H1 (cell line): ENCODE data around the gene EPHB1. TPM values are rescaled to one million over a fixed set of nuclear protein-coding genes. Genes with fewer than 3 reads are reported as not detected.

ENCODE experiments used
- CTCF ChIA-PET: fragments of 300-600 bp; sonication (Branson Sonifier 250); formaldehyde crosslinking; loops from one replicate; lab custom pipeline; 2021; ENCODE audit not compliant: partially characterized antibody; lab: Charles Lee
- POLR2A ChIA-PET: fragments of 300-600 bp; sonication (Branson Sonifier 250); formaldehyde crosslinking; loops from one replicate; lab custom pipeline; 2021; ENCODE audit warnings: inconsistent platforms; ENCODE audit not compliant: partially characterized antibody; lab: Charles Lee
- DNase-seq, 2 experiments: peaks; one replicate each; pipeline versions ENCODE4 v3.0.0 to v3.0.0-alpha.2; 2010 to 2022; ENCODE audit warnings: low spot score in 2 of 2, low read depth in 1 of 2, mixed read lengths in 1 of 2
- FAIRE-seq: peaks from 2 replicates; lab custom pipeline; 2011; peaks lifted over from hg19 to GRCh38; lab: Jason Lieb, UNC
- H2AFZ ChIP-seq: 2 replicates; pipeline ENCODE4 v1.8.1; 2012; ENCODE audit warnings: low read length, inconsistent platforms
- H2AK5ac ChIP-seq: 2 replicates; pipeline ENCODE4 v1.6.1; 2013; ENCODE audit warnings: low read depth, low read length
- H2BK120ac ChIP-seq: replicated peaks from 2 replicates; pipeline ENCODE3; 2013; ENCODE audit warnings: low read depth, low read length, inconsistent platforms
- H2BK12ac ChIP-seq: 2 replicates; pipeline ENCODE4 v1.6.1; 2013; ENCODE audit warnings: low read depth, low read length
- H2BK15ac ChIP-seq: 2 replicates; pipeline ENCODE4 v1.6.1; 2013; ENCODE audit warnings: low read length
- H2BK20ac ChIP-seq: 2 replicates; pipeline ENCODE4 v1.6.1; 2013; ENCODE audit warnings: low read length
- H2BK5ac ChIP-seq: 2 replicates; pipeline ENCODE4 v1.6.1; 2013; ENCODE audit warnings: low read depth, low read length
- H3K14ac ChIP-seq: 2 replicates; pipeline ENCODE4 v1.6.1; 2013; ENCODE audit warnings: inconsistent platforms; ENCODE audit not compliant: insufficient read length
- H3K18ac ChIP-seq: 2 replicates; pipeline ENCODE4 v1.6.1; 2013; ENCODE audit warnings: low read length; ENCODE audit errors: extremely low read depth
- H3K23ac ChIP-seq: 2 replicates; pipeline ENCODE4 v1.6.1; 2013; ENCODE audit warnings: inconsistent platforms; ENCODE audit not compliant: insufficient read length
- H3K23me2 ChIP-seq: 2 replicates; pipeline ENCODE4 v1.6.1; 2013; ENCODE audit warnings: low read depth, low read length
- H3K27ac ChIP-seq: 2 replicates; pipeline ENCODE4 v1.6.1; 2011; ENCODE audit warnings: low read depth, low read length, inconsistent platforms
- H3K27me3 ChIP-seq, 4 experiments: replicated peaks in 1 of 4; 1 replicate in 1 of 4; 2 replicates in 3 of 4; pipeline versions ENCODE4 v1.6.1 to v1.8.1; 2011 to 2013; ENCODE audit warnings: low read length in 3 of 4, mild to moderate bottlenecking in 3 of 4, inconsistent platforms in 2 of 4, mixed read lengths in 2 of 4, moderate library complexity in 1 of 4; ENCODE audit not compliant: control insufficient read depth in 3 of 4, insufficient read depth in 3 of 4; ENCODE audit errors: extremely low read depth in 1 of 4
- H3K36me3 ChIP-seq, 4 experiments: 2 replicates each; pipeline versions ENCODE4 v1.6.1 to v1.8.1; 2011 to 2013; ENCODE audit warnings: mild to moderate bottlenecking in 4 of 4, low read length in 3 of 4, moderate library complexity in 2 of 4, control low read depth in 1 of 4, inconsistent platforms in 1 of 4; ENCODE audit not compliant: insufficient read depth in 4 of 4, control insufficient read depth in 2 of 4
- H3K4ac ChIP-seq: replicated peaks from 2 replicates; pipeline ENCODE3; 2013; ENCODE audit warnings: low read length, low read depth, mixed read lengths, inconsistent platforms; ENCODE audit not compliant: insufficient read length
- H3K4me1 ChIP-seq, 4 experiments: replicated peaks in 1 of 4; 1 replicate in 1 of 4; 2 replicates in 3 of 4; pipeline versions ENCODE4 v1.6.1 to v1.8.1; 2011 to 2013; ENCODE audit warnings: low read length in 3 of 4, inconsistent platforms in 2 of 4, mixed read lengths in 1 of 4; ENCODE audit not compliant: insufficient read depth in 4 of 4, control insufficient read depth in 3 of 4
- H3K4me2 ChIP-seq, 2 experiments: 2 replicates each; pipeline versions ENCODE4 v1.6.1 to v1.8.1; 2011 to 2013; ENCODE audit warnings: low read depth in 2 of 2, low read length in 2 of 2, control low read depth in 1 of 2, inconsistent platforms in 1 of 2, mild to moderate bottlenecking in 1 of 2; ENCODE audit not compliant: insufficient read depth in 1 of 2
- H3K4me3 ChIP-seq, 4 experiments: fragments of 200-600, 300-600 bp in 1 of 4; sonication (generic), shearing (Covaris generic), sonication (Bioruptor Twin) in 1 of 4; 2 replicates each; pipeline versions ENCODE4 v1.5.1 to v1.8.1; 2011 to 2016; ENCODE audit warnings: low read length in 4 of 4, low read depth in 3 of 4, control low read depth in 2 of 4, inconsistent platforms in 2 of 4, mild to moderate bottlenecking in 2 of 4, mixed read lengths in 1 of 4, moderate library complexity in 1 of 4; ENCODE audit not compliant: insufficient read depth in 2 of 4; ENCODE audit errors: extremely low read depth in 1 of 4
- H3K56ac ChIP-seq: replicated peaks from 2 replicates; pipeline ENCODE3; 2013; ENCODE audit warnings: low read depth, mild to moderate bottlenecking, mixed read lengths, low read length, inconsistent platforms; ENCODE audit not compliant: insufficient read length
- H3K79me1 ChIP-seq: 2 replicates; pipeline ENCODE4 v1.6.1; 2013; ENCODE audit warnings: low read depth, low read length, control low read depth
- H3K79me2 ChIP-seq, 2 experiments: 2 replicates each; pipeline versions ENCODE4 v1.6.1 to v1.8.1; 2012 to 2013; ENCODE audit warnings: low read length in 2 of 2, mild to moderate bottlenecking in 2 of 2, inconsistent platforms in 1 of 2; ENCODE audit not compliant: insufficient read depth in 2 of 2, control insufficient read depth in 1 of 2
- H3K9ac ChIP-seq, 4 experiments: replicated peaks in 1 of 4; 1 replicate in 1 of 4; 2 replicates in 3 of 4; pipeline versions ENCODE4 v1.6.1 to v1.8.1; 2011 to 2013; ENCODE audit warnings: low read depth in 3 of 4, low read length in 3 of 4, control low read depth in 2 of 4, mild to moderate bottlenecking in 2 of 4, moderate library complexity in 2 of 4, inconsistent platforms in 1 of 4; ENCODE audit errors: extremely low read depth in 1 of 4
- H3K9me3 ChIP-seq, 2 experiments: 2 replicates each; pipeline versions ENCODE4 v1.6.1 to v1.8.1; 2012 to 2013; ENCODE audit warnings: mild to moderate bottlenecking in 2 of 2, moderate library complexity in 2 of 2, control low read depth in 1 of 2, inconsistent platforms in 1 of 2, low read depth in 1 of 2, low read length in 1 of 2, mixed read lengths in 1 of 2; ENCODE audit not compliant: insufficient read depth in 2 of 2
- H4K20me1 ChIP-seq, 2 experiments: replicated peaks in 1 of 2; 2 replicates each; pipeline versions ENCODE3 to v1.8.1; 2011 to 2013; ENCODE audit warnings: inconsistent platforms in 2 of 2, low read length in 2 of 2, mild to moderate bottlenecking in 1 of 2; ENCODE audit not compliant: insufficient read depth in 2 of 2, control insufficient read depth in 1 of 2
- H4K5ac ChIP-seq: 2 replicates; pipeline ENCODE4 v1.6.1; 2013; ENCODE audit warnings: low read length, low read depth, mixed read lengths, inconsistent platforms; ENCODE audit not compliant: insufficient read length
- H4K8ac ChIP-seq: 2 replicates; pipeline ENCODE4 v1.8.0; 2013; ENCODE audit warnings: mild to moderate bottlenecking, moderate library complexity, low read length, inconsistent platforms; ENCODE audit not compliant: insufficient read depth; ENCODE audit errors: extremely low read depth
- H4K91ac ChIP-seq: replicated peaks from 2 replicates; pipeline ENCODE3; 2013; ENCODE audit warnings: low read length, mixed read lengths, inconsistent platforms; ENCODE audit not compliant: insufficient read length
- EGR1 ChIP-seq: IDR thresholded peaks from 2 replicates; pipeline ENCODE4 v1.6.1; 2011; ENCODE audit warnings: low read depth, low read length, borderline replicate concordance
- KDM5A ChIP-seq: fragments of 200-600 bp; IDR thresholded peaks from 2 replicates; pipeline ENCODE4 v1.7.1; 2012; ENCODE audit warnings: mild to moderate bottlenecking, low read length, inconsistent platforms, mixed read lengths
- POLR2A ChIP-seq, 2 experiments: IDR thresholded peaks; 1 replicate in 1 of 2; 2 replicates in 1 of 2; pipeline ENCODE4 v1.6.1; 2011; ENCODE audit warnings: low read depth in 2 of 2, low read length in 2 of 2, mild to moderate bottlenecking in 2 of 2; ENCODE audit errors: control extremely low read depth in 1 of 2
- POLR2AphosphoS5 ChIP-seq: IDR thresholded peaks from 2 replicates; pipeline ENCODE4 v1.6.1; 2011; ENCODE audit warnings: low read depth, low read length
- SUZ12 ChIP-seq: fragments of 200-600 bp; sonication (generic); IDR thresholded peaks from 2 replicates; pipeline ENCODE4 v1.6.1; 2012; ENCODE audit warnings: mild to moderate bottlenecking, inconsistent platforms, low read length, moderate library complexity, mixed read lengths
- TBP ChIP-seq: IDR thresholded peaks from 2 replicates; pipeline ENCODE4 v1.6.1; 2011; ENCODE audit warnings: low read depth, low read length, improper control_type of control experiment
- WGBS, 2 experiments: shearing (Covaris generic) in 1 of 2; methylation state at CpG; one replicate each; pipeline versions ENCODE4 v1.1.6 to v1.1.7; 2013 to 2015; ENCODE audit warnings: low lambda C conversion rate in 2 of 2, mixed read lengths in 2 of 2, inconsistent platforms in 1 of 2, low coverage in 1 of 2, missing lambda C conversion rate in 1 of 2; ENCODE audit not compliant: insufficient replicate concordance in 2 of 2, insufficient coverage in 1 of 2, insufficient read length in 1 of 2; ENCODE audit errors: extremely low coverage in 1 of 2, missing lambda C conversion rate in 1 of 2; 5-methylcytosine and 5-hydroxymethylcytosine counted together
- polyA plus RNA-seq, 7 experiments: library from polyadenylated mRNA; depleted of rRNA in 3 of 7; stranded (reverse) in 5 of 7; unstranded in 2 of 7; fragments of >200 nt in 5 of 7; fragments of 200-250 nt in 2 of 7; gene quantifications; 1 replicate in 5 of 7; 2 replicates in 1 of 7; 4 replicates in 1 of 7; pipeline versions ENCODE4 v1.2.1 to v1.2.3, GENCODE V29; 2011 to 2013; ENCODE audit warnings: missing spikeins in 2 of 7, mixed read lengths in 2 of 7
- total RNA-seq: library from RNA; stranded (reverse); fragmentation: NEBNext Ultra II Directional; extraction: Animal tissue kit (Norgen Biotek cat#: 25700); gene quantifications from 2 replicates; pipeline ENCODE4 v1.2.1, GENCODE V29; 2021

The EPHB1 gene
- total and polyA plus RNA-seq, 2 of the 8 experiments (the other 6 are each of a cell fraction or from before 2014, with no cell fraction given), result 3.5 to 5.9 TPM

DNA sequence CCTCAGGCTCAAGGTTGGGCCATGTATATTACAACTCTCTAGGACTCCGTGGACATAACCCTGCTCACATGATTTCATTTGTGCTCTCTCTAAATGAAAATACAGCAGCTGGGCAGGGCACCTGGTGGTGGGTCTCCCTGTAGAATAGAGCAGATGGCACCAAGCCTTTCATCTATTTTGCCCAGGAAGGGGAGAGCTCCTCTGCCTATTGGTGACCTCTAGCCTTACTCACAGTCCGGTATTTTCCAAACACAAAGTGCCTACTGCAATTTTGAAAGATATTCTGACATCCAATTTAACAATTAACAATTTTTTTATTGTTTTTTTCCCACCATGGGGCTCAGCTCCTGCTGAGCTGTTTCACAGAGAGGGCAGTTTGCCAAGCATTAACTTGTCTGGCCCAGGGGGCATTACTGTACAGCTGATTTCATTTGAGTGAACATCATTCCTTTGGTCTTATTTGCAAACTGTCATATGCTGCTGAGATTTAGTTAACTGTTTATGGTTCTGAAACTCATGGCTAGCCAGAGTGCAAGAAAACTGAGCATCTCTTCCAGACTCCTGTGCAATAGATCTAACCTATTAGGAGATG, 474.0 kb downstream of the EPHB1 start:
- Histone ChIP-seq H2BK5ac (no peak overlapping the region), H3K36me3 (no peaks in the 10 kb centered on the region), H3K23me2 (no peaks in the 10 kb centered on the region), H3K9me3 (no peaks in the 10 kb centered on the region), H4K20me1 (no peaks in the 10 kb centered on the region), H3K4ac (no peak overlapping the region), H2BK12ac (no peak overlapping the region), H4K8ac (no peak overlapping the region), H3K14ac (no peak overlapping the region), H3K4me3 (no peak overlapping the region), H3K4me1 (peaks cover 0 to 3% (median 2%) of the 10 kb centered on the region in 4 experiments; a peak in 2 of 7 replicates), H2BK20ac (no peak overlapping the region), H3K79me1 (no peaks in the 10 kb centered on the region), H3K27me3 (no peaks in the 10 kb centered on the region), H3K9ac (no peak overlapping the region), H2BK15ac (no peak overlapping the region), H3K4me2 (no peak overlapping the region), H3K56ac (no peak overlapping the region), H3K27ac (no peak overlapping the region), H2AFZ (no peak overlapping the region), H4K91ac (no peak overlapping the region), H3K18ac (no peak overlapping the region), H2AK5ac (no peak overlapping the region), H4K5ac (no peak overlapping the region), H3K79me2 (no peaks in the 10 kb centered on the region), H2BK120ac (no peak overlapping the region), H3K23ac (no peak overlapping the region)
- no peak for DNase-seq
- ChIA-PET POLR2A (no interaction called here), CTCF (interaction anchor here (0.9 to 1.4 kb wide), 3 partner anchors 8 to 474 kb away, joined by 3 to 4 read pairs (median 3); partner anchors contain the start of gene EPHB1)
- no peak for FAIRE-seq
- WGBS, 2 experiments, result 87% methylated on average over 2 of the region's 2 CpGs; no CpG with 5 or more reads in 1 of the 2 experiments
- TF ChIP-seq KDM5A (no peak), EGR1 (no peak), TBP (no peak), POLR2AphosphoS5 (no peak), SUZ12 (no peak), POLR2A (IDR thresholded peaks at IDR 0.05; ENCODE audit: control extremely low read depth in 1 of 2, low read depth in 2 of 2, low read length in 2 of 2) (no peak)
